Measurements from ENCODE around the gene GPR39.

Gene GPR39

GRCh38 chr2:132642415-132642814 lies 225.8 kb downstream of the GPR39 start:
- DNase-seq (ENCODE audit: low spot score), result no peak

GRCh38 chr2:132645176-132645575 lies 228.6 kb downstream of the GPR39 start:
- peak; percentile 28 for DNase-seq (ENCODE audit: low spot score)

- no peak for DNase-seq (ENCODE audit: low spot score)
Measured at GRCh38 chr2:132645722-132646539, 229.3 kb downstream of the GPR39 start.

- DNase-seq (ENCODE audit: low spot score), result no peak
Measured at GRCh38 chr2:132646540-132647108, 230.0 kb downstream of the GPR39 start.

GRCh38 chr2:132651115-132652045 lies 234.8 kb downstream of the GPR39 start:
- DNase-seq (ENCODE audit: low spot score), result peak; percentile 36

GRCh38 chr2:132652474-132652873 lies 235.9 kb downstream of the GPR39 start:
- DNase-seq (ENCODE audit: low spot score), result peak; percentile 72

GRCh38 chr2:132654335-132654734 lies 237.7 kb downstream of the GPR39 start:
- no peak for DNase-seq (ENCODE audit: low spot score)

- DNase-seq (ENCODE audit: low spot score), result no peak
Measured at GRCh38 chr2:132654968-132655367, 238.4 kb downstream of the GPR39 start.

- no peak for DNase-seq (ENCODE audit: low spot score)
Measured at GRCh38 chr2:132656266-132656975, 239.8 kb downstream of the GPR39 start.

- no peak for DNase-seq (ENCODE audit: low spot score)
Measured at GRCh38 chr2:132659331-132659730, 242.7 kb downstream of the GPR39 start.

- no peak for DNase-seq (ENCODE audit: low spot score)
Measured at GRCh38 chr2:132662732-132663131, 246.1 kb downstream of the GPR39 start.

- DNase-seq (ENCODE audit: low spot score), result no peak
Measured at GRCh38 chr2:132664096-132664495, 247.5 kb downstream of the GPR39 start.

GRCh38 chr2:132665401-132666140 lies 249.0 kb downstream of the GPR39 start:
- no peak for DNase-seq (ENCODE audit: low spot score)

- no peak for DNase-seq (ENCODE audit: low spot score)
Measured at GRCh38 chr2:132667706-132668105, 251.1 kb downstream of the GPR39 start.

GRCh38 chr2:132668189-132668823 lies 251.7 kb downstream of the GPR39 start:
- peak; percentile 39 for DNase-seq (ENCODE audit: low spot score)

- peak; percentile 42 for DNase-seq (ENCODE audit: low spot score)
Measured at GRCh38 chr2:132668987-132669907, 252.6 kb downstream of the GPR39 start.

- peak; percentile 67 for DNase-seq (ENCODE audit: low spot score)
Measured at GRCh38 chr2:132669908-132670495, 253.4 kb downstream of the GPR39 start, which contains the start of gene LYPD1. Gene LYPD1, minus strand, starts transcription at chr2:132670205. Its CDS starts 273 bp downstream, at chr2:132669932.

GRCh38 chr2:132670496-132671150 lies 254.0 kb downstream of the GPR39 start:
- peak; percentile 30 for DNase-seq (ENCODE audit: low spot score)
